HG03520 (cell line): ENCODE results near the gene ASB11.
A peak's percentile ranks its signal among the peaks of the same experiment; 100 is the strongest.

Source experiments
- ATAC-seq: cut with Tn5 transposase; IDR thresholded peaks from one replicate; pipeline ENCODE4 v1.9.1; 2021; ENCODE audit warnings: mild to moderate bottlenecking, moderate library complexity; ENCODE audit not compliant: unreplicated experiment

Gene ASB11

GRCh38 chrX:15315509-15315908 lies at the start of gene ASB11:
TSS of gene ASB11 (minus strand) at chrX:15315640. CDS start at chrX:15315605, 35 bp downstream.
- no peak for ATAC-seq

- ATAC-seq: no peak
Measured at GRCh38 chrX:15359701-15360100, 44.3 kb upstream of the ASB11 start.

GRCh38 chrX:15358533-15358932 lies 43.1 kb upstream of the ASB11 start:
- ATAC-seq: no peak

GRCh38 chrX:15356444-15356843 lies 41.0 kb upstream of the ASB11 start:
- no peak for ATAC-seq

- no peak for ATAC-seq
Measured at GRCh38 chrX:15350329-15350996, 35.0 kb upstream of the ASB11 start.

- ATAC-seq: peak; percentile 61
Measured at GRCh38 chrX:15349046-15349445, 33.6 kb upstream of the ASB11 start.

GRCh38 chrX:15345976-15346375 lies 30.5 kb upstream of the ASB11 start:
- ATAC-seq: no peak

GRCh38 chrX:15344106-15344505 lies 28.7 kb upstream of the ASB11 start:
- no peak for ATAC-seq

GRCh38 chrX:15343075-15343476 lies 27.6 kb upstream of the ASB11 start:
- no peak for ATAC-seq

- ATAC-seq: no peak
Measured at GRCh38 chrX:15340867-15341266, 25.4 kb upstream of the ASB11 start.

GRCh38 chrX:15336023-15336413 lies 20.6 kb upstream of the ASB11 start:
- no peak for ATAC-seq

- peak; percentile 98 for ATAC-seq
Measured at GRCh38 chrX:15335135-15336022, 19.9 kb upstream of the ASB11 start, which contains the start of gene PIGA. TSS of gene PIGA (minus strand) at chrX:15335523. CDS start at chrX:15331930, 3,593 bp downstream.

GRCh38 chrX:15334561-15334960 lies 19.1 kb upstream of the ASB11 start:
- no peak for ATAC-seq

- ATAC-seq: no peak
Measured at GRCh38 chrX:15328821-15329220, 13.4 kb upstream of the ASB11 start.

GRCh38 chrX:15328131-15328530 lies 12.7 kb upstream of the ASB11 start:
- ATAC-seq: no peak

GRCh38 chrX:15322472-15322871 lies 7.0 kb upstream of the ASB11 start:
- no peak for ATAC-seq

- ATAC-seq: no peak
Measured at GRCh38 chrX:15322072-15322471, 6.6 kb upstream of the ASB11 start.

- no peak for ATAC-seq
Measured at GRCh38 chrX:15321447-15321846, 6.0 kb upstream of the ASB11 start.

- ATAC-seq: no peak
Measured at GRCh38 chrX:15320297-15320696, 4.9 kb upstream of the ASB11 start.

- no peak for ATAC-seq
Measured at GRCh38 chrX:15319075-15319474, 3.6 kb upstream of the ASB11 start.

GRCh38 chrX:15314472-15314871 lies 968 bp downstream of the ASB11 start:
- ATAC-seq: no peak

- no peak for ATAC-seq
Measured at GRCh38 chrX:15311119-15311518, 4.3 kb downstream of the ASB11 start.
